ENCODE results near the gene MYLK.

GRCh38 chr3:123791417-123791816, 92.7 kb downstream of the MYLK start:
- TF ChIP-seq SIN3A (IDR thresholded peaks at IDR 0.05; ENCODE audit: borderline replicate concordance, insufficient read depth, low read length) (no peak), REST (IDR thresholded peaks at IDR 0.05; ENCODE audit: insufficient read depth in 1 of 2, low read depth in 2 of 2, low read length in 2 of 2) (no peak), POLR2AphosphoS5 (IDR thresholded peaks at IDR 0.05; ENCODE audit: low read depth, low read length) (no peak)

Data from PFSK-1 (cell line).